Measurements from ENCODE around the gene ALCAM. TPM values are rescaled to one million over a fixed set of nuclear protein-coding genes. Genes with fewer than 3 reads are reported as not detected.

The ALCAM gene
- total and polyA plus RNA-seq, 2 donors (not counting 3 experiments of a cell fraction or from before 2014, with no cell fraction given) = 46.3 to 118 TPM

GRCh38 chr3:105490045-105490444 is 123.3 kb downstream of the ALCAM start:
- FAIRE-seq (no peak), DNase-seq (ENCODE audit: low read depth, low spot score) (no peak)
- no peak overlapping the region for H3K4me2 ChIP-seq (ENCODE audit: insufficient read depth, low read length)
- BruUV-seq (replicated peaks) = no TSS peak
- no peak for TF ChIP-seq FOS (IDR thresholded peaks at IDR 0.05; ENCODE audit: borderline replicate concordance, insufficient read depth, low read length)
- TF ChIP-seq GATA2 (IDR thresholded peaks at IDR 0.05; ENCODE audit: insufficient read depth, insufficient read length, low read depth, low read length) = no peak
- TF ChIP-seq MAX (IDR thresholded peaks at IDR 0.05; ENCODE audit: insufficient read depth, insufficient read length) = no peak
- TF ChIP-seq MYC (IDR thresholded peaks at IDR 0.05; ENCODE audit: low read depth, low read length) = no peak
- TF ChIP-seq POLR2AphosphoS5 (IDR thresholded peaks at IDR 0.05; ENCODE audit: insufficient read depth, low read depth, low read length) = no peak
- TF ChIP-seq CTCF (IDR thresholded peaks at IDR 0.05; ENCODE audit: extremely low read depth in 1 of 2, insufficient read depth in 1 of 2, low read depth in 1 of 2, low read length in 2 of 2) = no peak
- H4K20me1 ChIP-seq (replicated peaks; ENCODE audit: control insufficient read depth, extremely low read depth, insufficient read depth, low read length) = no peaks in the 10 kb centered on the region
- dilution Hi-C loops (cut with MboI; ENCODE audit: extremely low pct_ligation_motif_present, low sequenced_read_pairs) = no loop called here
- no peak overlapping the region for H2AFZ ChIP-seq (ENCODE audit: low read depth, low read length)
- H3K27ac ChIP-seq (ENCODE audit: insufficient read depth, low read depth, low read length) = no peak overlapping the region
- H3K36me3 ChIP-seq (ENCODE audit: control insufficient read depth in 2 of 2, extremely low read depth in 1 of 2, insufficient read depth in 2 of 2, low read length in 2 of 2) = no peaks in the 10 kb centered on the region
- H3K4me1 ChIP-seq (ENCODE audit: control insufficient read depth, extremely low read depth, insufficient read depth, low read length) = no peaks in the 10 kb centered on the region
- no peaks in the 10 kb centered on the region for H3K79me2 ChIP-seq (ENCODE audit: control insufficient read depth, insufficient read depth, low read length)
- H3K4me3 ChIP-seq (replicated peaks in 1 of 3; ENCODE audit: insufficient read depth in 1 of 3, low read depth in 1 of 3, low read length in 3 of 3) = no peak overlapping the region
- no peaks in the 10 kb centered on the region for H3K27me3 ChIP-seq (ENCODE audit: control insufficient read depth in 2 of 2, insufficient read depth in 2 of 2, low read length in 2 of 2)
- H3K9me3 ChIP-seq (replicated peaks; ENCODE audit: control insufficient read depth, insufficient read depth, low read length) = no peaks in the 10 kb centered on the region
- intact Hi-C loops (cut with micrococcal nuclease) = no loop called here
- ChIA-PET CTCF (no interaction called here), POLR2A (no interaction called here)
- H3K9ac ChIP-seq (replicated peaks; ENCODE audit: extremely low read depth, insufficient read depth, low read length) = no peak overlapping the region
- H3K9me1 ChIP-seq (replicated peaks; ENCODE audit: control insufficient read depth, extremely low read depth, insufficient read depth, low read length) = no peaks in the 10 kb centered on the region
